Natural killer cell (primary cell): ENCODE measurements around the gene ACSL5. TPM values are rescaled to one million over a fixed set of nuclear protein-coding genes. Genes with fewer than 3 reads are reported as not detected.
"Not testable (repeated sequence)": the region's sequence is repeated elsewhere in the genome, so short reads cannot be mapped to it uniquely, and the experiment has no call there.

Experiments used
- ATAC-seq, 3 donors: fragments of 150-1000 bp in 2 of 3; fragments of 200-7000 bp in 1 of 3; cut with Tn5 transposase; 1 replicate in 1 of 3; 2 replicates in 2 of 3; pipeline ENCODE4 v1.10.0; 2021; ENCODE audit warnings: mild to moderate bottlenecking in 2 of 3, moderate library complexity in 2 of 3
- DNase-seq, 2 donors: peaks; one replicate each; pipeline versions ENCODE4 v3.0.0 to v3.0.0-alpha.2; 2013 to 2021; ENCODE audit warnings: mixed read lengths in 1 of 2
- H3K27ac ChIP-seq: one replicate; pipeline ENCODE4 v1.5.1; 2013; ENCODE audit warnings: mild to moderate bottlenecking, low read length
- H3K27me3 ChIP-seq: one replicate; pipeline ENCODE4 v1.6.1; 2013; ENCODE audit warnings: low read length; ENCODE audit not compliant: control insufficient read depth, insufficient read depth
- H3K36me3 ChIP-seq: one replicate; pipeline ENCODE4 v1.6.1; 2013; ENCODE audit warnings: low read length; ENCODE audit not compliant: control insufficient read depth, insufficient read depth
- H3K4me1 ChIP-seq: one replicate; pipeline ENCODE4 v1.6.1; 2013; ENCODE audit warnings: low read length; ENCODE audit not compliant: control insufficient read depth, insufficient read depth
- H3K4me3 ChIP-seq: one replicate; pipeline ENCODE4 v1.5.1; 2013; ENCODE audit warnings: low read length
- H3K9me3 ChIP-seq: one replicate; pipeline ENCODE4 v1.6.1; 2013; ENCODE audit warnings: low read length; ENCODE audit not compliant: control insufficient read depth, insufficient read depth
- H3K27ac Mint-ChIP-seq, 2 donors: one replicate each; pipeline ENCODE4 v1.8.0; 2022; ENCODE audit warnings: mild to moderate bottlenecking in 2 of 2, mixed read lengths in 2 of 2, moderate library complexity in 1 of 2
- H3K27me3 Mint-ChIP-seq, 2 donors: one replicate each; pipeline ENCODE4 v1.8.0; 2022; ENCODE audit warnings: low read depth in 2 of 2, mixed read lengths in 2 of 2
- H3K36me3 Mint-ChIP-seq: one replicate; pipeline ENCODE4 v1.8.0; 2022; ENCODE audit warnings: mixed read lengths
- H3K4me1 Mint-ChIP-seq, 2 donors: one replicate each; pipeline ENCODE4 v1.8.0; 2022; ENCODE audit warnings: mixed read lengths in 2 of 2
- H3K4me3 Mint-ChIP-seq: one replicate; pipeline ENCODE4 v1.8.0; 2022; ENCODE audit warnings: mild to moderate bottlenecking, moderate library complexity, mixed read lengths
- H3K9me3 Mint-ChIP-seq, 2 donors: one replicate each; pipeline ENCODE4 v1.8.0; 2022; ENCODE audit warnings: mixed read lengths in 2 of 2
- WGBS: methylation state at CpG from one replicate; pipeline ENCODE4 v1.1.7; 2013; ENCODE audit warnings: missing lambda C conversion rate; ENCODE audit not compliant: insufficient coverage; 5-methylcytosine and 5-hydroxymethylcytosine counted together
- intact Hi-C: fragments of 100-400 bp; cut with micrococcal nuclease; formaldehyde crosslinking; loops from one replicate; pipeline ENCODE4 v1.14.2; 2022
- total RNA-seq, 4 donors: library from RNA; stranded (reverse); fragments of 120-200 nt in 1 of 4; gene quantifications; one replicate each; pipeline versions ENCODE4 v1.2.3 to v1.2.4, GENCODE V29; 2013 to 2022
- TF ChIP-seq, protein P1 (sequence below): fragments of 200-600 bp; IDR thresholded peaks from one replicate; pipeline ENCODE4 v1.8.0; 2022; ENCODE audit warnings: antibody characterized with exemption

Gene ACSL5
- total RNA-seq, 3 donors from 2014 or later (not counting 1 experiment from before 2014, with no cell fraction given): 41.7 to 71.2 (median 53.7) TPM

DNA sequence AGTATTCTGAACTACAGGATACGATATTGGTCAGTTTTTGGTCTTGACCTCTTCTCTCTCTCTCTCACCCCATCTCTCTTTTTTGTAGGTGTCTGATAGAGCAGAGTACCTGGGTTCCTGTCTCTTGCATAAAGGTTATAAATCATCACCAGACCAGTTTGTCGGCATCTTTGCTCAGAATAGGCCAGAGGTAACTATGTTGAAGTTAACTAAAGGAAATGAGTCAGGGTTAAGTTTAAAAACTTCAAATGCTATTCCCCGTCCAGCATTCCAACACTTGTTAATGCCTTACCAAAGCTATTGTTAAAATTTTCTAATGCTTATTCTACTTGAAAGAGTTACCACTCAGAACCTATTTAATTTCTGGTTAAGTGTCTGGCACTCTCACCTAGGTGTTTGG lies 30.7 kb downstream of the ACSL5 start:
- Histone ChIP-seq H3K36me3 (peaks cover 80% of the 10 kb centered on the region), H3K27me3 (no peaks in the 10 kb centered on the region), H3K4me1 (no peaks in the 10 kb centered on the region), H3K4me3 (no peak overlapping the region), H3K9me3 (no peaks in the 10 kb centered on the region), H3K27ac (no peak overlapping the region)
- no peak for DNase-seq
- TF ChIP-seq, protein P1, sequence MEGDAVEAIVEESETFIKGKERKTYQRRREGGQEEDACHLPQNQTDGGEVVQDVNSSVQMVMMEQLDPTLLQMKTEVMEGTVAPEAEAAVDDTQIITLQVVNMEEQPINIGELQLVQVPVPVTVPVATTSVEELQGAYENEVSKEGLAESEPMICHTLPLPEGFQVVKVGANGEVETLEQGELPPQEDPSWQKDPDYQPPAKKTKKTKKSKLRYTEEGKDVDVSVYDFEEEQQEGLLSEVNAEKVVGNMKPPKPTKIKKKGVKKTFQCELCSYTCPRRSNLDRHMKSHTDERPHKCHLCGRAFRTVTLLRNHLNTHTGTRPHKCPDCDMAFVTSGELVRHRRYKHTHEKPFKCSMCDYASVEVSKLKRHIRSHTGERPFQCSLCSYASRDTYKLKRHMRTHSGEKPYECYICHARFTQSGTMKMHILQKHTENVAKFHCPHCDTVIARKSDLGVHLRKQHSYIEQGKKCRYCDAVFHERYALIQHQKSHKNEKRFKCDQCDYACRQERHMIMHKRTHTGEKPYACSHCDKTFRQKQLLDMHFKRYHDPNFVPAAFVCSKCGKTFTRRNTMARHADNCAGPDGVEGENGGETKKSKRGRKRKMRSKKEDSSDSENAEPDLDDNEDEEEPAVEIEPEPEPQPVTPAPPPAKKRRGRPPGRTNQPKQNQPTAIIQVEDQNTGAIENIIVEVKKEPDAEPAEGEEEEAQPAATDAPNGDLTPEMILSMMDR: no peak
- Mint-ChIP-seq H3K36me3 (peaks cover 30% of the 10 kb centered on the region), H3K27me3 (no peaks in the 10 kb centered on the region), H3K27ac (no peak overlapping the region), H3K9me3 (no peaks in the 10 kb centered on the region), H3K4me1 (peaks cover 4 to 5% of the 10 kb centered on the region in 2 donors), H3K4me3 (no peak overlapping the region)
- 94% methylated on average over 2 of the region's 3 CpGs for WGBS
- no peak for ATAC-seq
- intact Hi-C loops: no loop called here

DNA sequence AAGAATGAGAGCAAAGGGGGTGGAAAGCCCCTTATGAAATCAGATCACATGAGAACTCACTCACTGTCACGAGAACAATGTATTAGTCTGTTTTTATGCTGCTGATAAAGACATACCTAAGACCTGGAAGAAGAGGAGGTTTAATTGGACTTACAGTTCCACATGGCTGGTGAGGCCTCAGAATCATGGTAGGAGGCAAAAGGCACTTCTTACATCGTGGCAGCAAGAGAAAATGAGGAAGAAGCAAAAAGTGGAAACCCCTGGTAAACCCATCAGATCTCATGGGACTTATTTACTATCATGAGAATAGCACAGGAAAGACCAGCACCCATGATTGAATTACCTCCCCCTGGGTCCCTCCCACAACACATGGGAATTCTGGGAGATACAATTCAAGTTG lies 32.9 kb downstream of the ACSL5 start:
- H3K9me3 Mint-ChIP-seq, H3K9me3 ChIP-seq, H3K4me1 ChIP-seq, H3K4me1 Mint-ChIP-seq, H3K27me3 Mint-ChIP-seq, DNase-seq, ATAC-seq, H3K27ac ChIP-seq, H3K27me3 ChIP-seq, H3K27ac Mint-ChIP-seq, H3K4me3 ChIP-seq, H3K4me3 Mint-ChIP-seq, intact Hi-C loops: not testable (repeated sequence)
- 73% methylated on average over 2 of the region's 2 CpGs for WGBS
- peaks cover 85% of the 10 kb centered on the region for H3K36me3 ChIP-seq
- peaks cover 31% of the 10 kb centered on the region for H3K36me3 Mint-ChIP-seq

DNA sequence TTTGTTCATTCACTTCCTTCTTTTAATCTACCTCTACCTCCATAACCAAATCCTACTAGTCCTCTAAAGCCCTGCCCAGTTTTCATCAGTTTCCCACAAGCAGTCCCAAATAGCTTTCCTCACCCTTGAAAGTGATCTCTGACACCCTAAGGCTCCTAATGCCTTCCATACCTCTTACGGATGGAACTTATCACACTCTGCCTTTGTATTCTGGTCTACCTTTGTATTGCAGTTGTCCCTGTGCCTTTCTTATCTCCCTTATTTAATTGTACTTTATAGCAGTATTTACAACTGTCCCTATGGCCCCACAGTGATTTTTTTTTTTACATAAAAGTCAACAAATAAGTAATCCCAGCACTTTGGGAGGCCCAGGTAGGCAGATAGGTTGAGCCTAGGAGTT lies 33.8 kb downstream of the ACSL5 start:
- TF ChIP-seq, protein P1: no peak
- Mint-ChIP-seq H3K27ac (no peak overlapping the region), H3K36me3 (peaks cover 31% of the 10 kb centered on the region)

DNA sequence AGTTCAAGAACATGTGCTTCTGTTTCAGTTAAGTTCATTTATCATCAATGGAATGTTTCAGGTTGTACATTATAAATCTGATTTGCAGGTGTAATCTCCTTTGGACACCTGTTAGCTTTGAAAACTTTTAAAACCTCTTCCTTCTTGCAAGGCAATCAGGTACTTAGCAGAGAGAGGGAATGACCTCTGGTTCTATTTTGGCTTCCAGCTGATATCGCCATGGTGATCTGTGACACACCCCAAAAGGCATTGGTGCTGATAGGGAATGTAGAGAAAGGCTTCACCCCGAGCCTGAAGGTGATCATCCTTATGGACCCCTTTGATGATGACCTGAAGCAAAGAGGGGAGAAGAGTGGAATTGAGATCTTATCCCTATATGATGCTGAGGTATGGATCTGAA lies 35.4 kb downstream of the ACSL5 start:
- Mint-ChIP-seq H3K4me1 (no peaks in the 10 kb centered on the region), H3K27ac (peak overlapping the region in 1 of 2 donors; percentile 24), H3K4me3 (no peak overlapping the region), H3K9me3 (no peaks in the 10 kb centered on the region), H3K27me3 (no peaks in the 10 kb centered on the region), H3K36me3 (peaks cover 22% of the 10 kb centered on the region)
- ATAC-seq (no peak), DNase-seq (no peak)
- Histone ChIP-seq H3K27ac (no peak overlapping the region), H3K9me3 (no peaks in the 10 kb centered on the region), H3K36me3 (peaks cover 90% of the 10 kb centered on the region), H3K4me1 (no peaks in the 10 kb centered on the region), H3K27me3 (no peaks in the 10 kb centered on the region), H3K4me3 (no peak overlapping the region)
- intact Hi-C loops: no loop called here
- 100% methylated on average over 2 of the region's 2 CpGs for WGBS
- TF ChIP-seq, protein P1: no peak

More for the DNA sequence above, 33.8 kb downstream of the ACSL5 start:
- H3K4me1 ChIP-seq: no peaks in the 10 kb centered on the region
- 100% methylated on average over 1 of the region's 1 CpG for WGBS
- ATAC-seq: no peak
- no peak overlapping the region for H3K4me3 ChIP-seq
- intact Hi-C loops: no loop called here
- no peak for DNase-seq
- no peak overlapping the region for H3K4me3 Mint-ChIP-seq
- H3K27me3 ChIP-seq: no peaks in the 10 kb centered on the region
- H3K9me3 Mint-ChIP-seq: no peaks in the 10 kb centered on the region
- H3K36me3 ChIP-seq: peaks cover 87% of the 10 kb centered on the region
- H3K9me3 ChIP-seq: no peaks in the 10 kb centered on the region
- H3K27ac ChIP-seq: no peak overlapping the region
- no peaks in the 10 kb centered on the region for H3K27me3 Mint-ChIP-seq
- H3K4me1 Mint-ChIP-seq: peaks cover 0 to 1% of the 10 kb centered on the region in 2 donors
